ENCODE measurements around the gene RNF224.
"Not testable (repeated sequence)": the region's sequence is repeated elsewhere in the genome, so short reads cannot be mapped to it uniquely, and the experiment has no call there.

RNF224 gene

DNA sequence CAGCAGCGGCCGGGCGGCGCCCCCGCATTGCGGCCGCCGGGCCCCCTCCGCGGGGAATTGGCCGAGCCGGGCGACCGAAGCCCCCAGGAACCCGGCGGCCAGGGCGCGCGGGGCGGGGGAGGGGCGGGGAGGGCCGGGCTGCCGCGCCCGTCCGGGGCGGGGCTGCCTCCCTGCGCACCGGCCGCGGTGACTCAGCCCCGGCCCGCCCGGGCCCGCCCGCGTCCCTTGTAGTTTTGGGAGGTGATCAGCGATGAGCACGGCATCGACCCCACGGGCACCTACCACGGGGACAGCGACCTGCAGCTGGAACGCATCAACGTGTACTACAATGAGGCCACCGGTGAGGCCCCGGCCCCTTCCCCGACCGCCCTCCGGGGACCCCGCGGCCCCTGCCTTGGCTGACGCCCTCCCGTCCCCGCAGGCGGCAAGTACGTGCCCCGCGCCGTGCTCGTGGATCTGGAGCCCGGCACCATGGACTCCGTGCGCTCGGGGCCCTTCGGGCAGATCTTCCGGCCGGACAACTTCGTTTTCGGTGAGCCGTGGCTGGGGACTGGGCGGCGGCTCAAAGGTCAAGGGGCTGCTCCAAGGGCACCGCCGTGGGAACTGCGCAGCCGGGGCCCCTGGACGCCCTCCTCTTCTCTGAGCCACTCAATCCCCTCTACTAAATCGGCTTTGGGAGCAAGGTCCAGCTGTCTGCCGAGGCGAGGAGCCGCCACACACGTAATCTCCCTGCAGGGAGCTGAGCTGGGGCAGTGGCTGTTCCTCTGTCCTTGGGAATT is 14.4 kb downstream of the RNF224 start:
- DNase-seq: no peak

GRCh38 chr9:137242269-137243203 is 15.2 kb downstream of the RNF224 start:
- no peak for DNase-seq

DNA sequence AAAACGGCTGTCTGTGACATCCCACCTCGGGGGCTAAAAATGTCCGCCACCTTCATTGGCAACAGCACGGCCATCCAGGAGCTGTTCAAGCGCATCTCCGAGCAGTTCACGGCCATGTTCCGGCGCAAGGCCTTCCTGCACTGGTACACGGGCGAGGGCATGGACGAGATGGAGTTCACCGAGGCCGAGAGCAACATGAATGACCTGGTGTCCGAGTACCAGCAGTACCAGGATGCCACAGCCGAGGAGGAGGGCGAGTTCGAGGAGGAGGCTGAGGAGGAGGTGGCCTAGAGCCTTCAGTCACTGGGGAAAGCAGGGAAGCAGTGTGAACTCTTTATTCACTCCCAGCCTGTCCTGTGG is 15.9 kb downstream of the RNF224 start:
- DNase-seq: not testable (repeated sequence)

DNA sequence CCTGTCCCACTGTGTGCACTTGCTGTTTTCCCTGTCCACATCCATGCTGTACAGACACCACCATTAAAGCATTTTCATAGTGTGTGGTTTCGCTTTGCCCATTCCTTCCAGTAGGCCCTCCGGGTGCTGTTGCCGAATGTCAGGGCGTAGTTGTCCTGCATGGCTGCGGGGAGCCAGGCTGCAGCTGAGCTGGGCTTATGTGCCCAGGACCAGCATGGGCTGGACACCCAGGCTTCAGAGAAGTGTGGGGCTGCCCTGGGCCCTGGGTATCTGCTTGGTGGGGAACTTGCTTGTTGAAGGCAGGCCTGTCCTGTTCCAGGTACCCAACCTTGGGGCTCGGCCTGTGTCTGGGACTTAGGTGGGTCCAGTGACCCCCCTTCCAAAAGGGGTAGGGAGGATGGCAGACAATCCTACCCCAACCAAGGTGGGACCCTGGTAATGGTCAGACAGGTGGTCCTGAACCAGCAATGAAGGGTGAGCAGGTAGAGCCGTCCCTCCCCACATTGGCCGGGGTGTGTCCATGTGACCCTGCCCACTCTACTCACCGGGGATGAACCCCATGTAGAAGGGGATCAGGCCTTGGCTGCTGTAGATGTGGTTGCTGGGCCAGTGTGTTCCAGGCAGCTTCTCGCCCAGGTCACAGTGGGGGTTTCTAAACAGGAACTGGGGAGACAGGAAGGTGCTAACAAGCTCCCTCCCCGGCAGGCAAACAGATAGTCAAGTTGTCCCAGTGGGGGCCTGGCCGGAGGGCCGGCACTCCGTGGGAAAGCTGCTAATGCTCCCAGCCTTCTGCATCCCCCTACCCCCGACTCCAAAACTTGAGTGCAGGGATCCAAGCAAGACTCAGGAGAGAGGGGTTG is 16.6 kb downstream of the RNF224 start:
- DNase-seq: no peak

DNA sequence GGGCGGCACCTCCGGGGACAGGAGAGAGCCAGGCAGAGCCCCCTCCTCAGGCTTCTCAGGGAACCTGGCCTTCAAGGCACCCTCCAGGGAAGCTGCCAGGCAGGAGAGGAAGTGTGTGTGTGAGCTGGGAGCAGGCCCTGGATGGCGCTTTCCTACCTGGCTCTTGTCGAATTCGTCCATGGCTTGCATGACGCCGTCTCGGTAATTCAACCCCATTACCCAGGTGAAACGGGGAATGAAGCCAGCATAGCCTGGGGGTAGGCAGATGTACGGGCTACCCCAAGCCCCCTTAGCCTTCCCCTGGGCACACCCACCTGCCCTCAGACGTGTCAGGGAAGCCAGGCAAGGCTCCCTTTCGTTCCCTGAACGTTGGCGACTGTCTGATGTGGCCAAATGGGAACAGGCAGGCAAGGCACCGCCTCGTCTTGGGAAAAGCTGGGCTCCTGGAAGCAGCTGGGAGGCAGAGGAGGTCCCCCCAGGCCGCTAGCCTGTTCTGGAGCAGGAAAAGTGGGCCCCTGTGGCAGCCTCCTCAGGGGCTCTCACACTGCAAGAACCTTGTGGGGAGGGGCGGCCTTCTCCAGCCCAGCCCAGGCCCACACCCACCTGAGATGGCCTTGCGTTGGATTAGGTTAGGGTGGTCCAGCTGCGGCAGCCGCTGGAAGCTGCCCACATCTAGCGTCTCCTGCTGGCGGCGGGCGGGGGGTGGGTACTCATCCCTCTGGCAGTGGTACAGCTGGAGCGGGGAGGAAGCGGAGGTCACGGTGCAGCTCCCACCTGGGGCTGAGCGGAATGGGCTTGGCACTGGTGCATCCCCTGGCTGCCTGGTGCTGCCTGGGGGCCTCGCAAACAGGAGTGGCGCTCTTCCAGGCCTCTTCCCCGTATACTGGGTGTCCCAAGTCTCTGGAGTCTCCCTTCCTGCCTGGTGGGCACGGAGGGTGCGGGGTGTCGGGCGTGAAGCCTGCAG is 17.5 kb downstream of the RNF224 start:
- DNase-seq: no peak

DNA sequence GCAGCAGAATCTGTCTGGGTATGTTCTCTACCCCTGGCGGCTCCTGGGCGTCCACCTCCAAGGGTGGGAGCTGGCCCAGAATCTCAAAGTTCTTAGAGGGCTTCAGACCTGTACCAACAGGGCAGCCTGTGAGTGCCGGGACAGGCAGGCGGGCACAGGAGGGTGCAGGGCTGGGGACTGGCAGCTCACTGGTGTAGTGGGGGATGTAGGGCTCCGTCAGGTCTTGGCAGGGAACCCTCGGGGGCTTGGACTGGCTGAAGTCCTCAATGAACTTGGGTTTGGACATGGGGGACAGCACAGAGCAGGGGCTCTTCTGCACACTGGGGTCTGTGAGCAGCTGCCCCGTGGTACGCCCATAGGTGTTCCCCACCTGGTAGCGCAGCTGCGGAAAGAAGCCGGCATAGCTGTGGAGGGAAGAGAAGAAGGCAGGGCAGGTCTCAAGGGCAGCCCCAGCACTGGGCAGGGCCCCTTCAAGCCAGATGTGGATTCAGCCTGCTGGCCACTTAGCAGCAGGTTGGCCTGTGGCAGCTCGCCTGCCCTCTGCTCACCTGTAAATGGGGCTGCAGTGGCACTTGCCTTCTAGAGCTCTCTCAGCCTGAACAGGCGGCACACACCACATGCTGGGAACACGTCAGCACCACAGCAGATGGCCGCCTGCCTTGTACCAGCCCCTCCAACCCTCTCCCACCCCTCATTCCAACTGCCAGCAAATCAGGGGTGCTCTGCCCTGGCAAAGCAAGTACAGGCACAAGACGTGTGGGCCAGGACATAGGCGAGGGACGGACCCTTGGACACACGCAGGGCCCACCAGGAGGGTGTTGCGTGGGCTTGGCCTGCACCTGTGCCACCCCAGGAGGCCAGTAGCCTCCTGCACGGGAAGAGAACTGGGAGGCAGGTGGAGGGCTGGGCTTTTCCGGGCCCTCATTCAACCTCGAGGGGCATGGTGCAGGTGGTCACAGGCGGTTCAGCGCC is 18.4 kb downstream of the RNF224 start:
- DNase-seq: no peak

GRCh38 chr9:137247135-137247915 is 20.0 kb downstream of the RNF224 start:
- DNase-seq: no peak

DNA sequence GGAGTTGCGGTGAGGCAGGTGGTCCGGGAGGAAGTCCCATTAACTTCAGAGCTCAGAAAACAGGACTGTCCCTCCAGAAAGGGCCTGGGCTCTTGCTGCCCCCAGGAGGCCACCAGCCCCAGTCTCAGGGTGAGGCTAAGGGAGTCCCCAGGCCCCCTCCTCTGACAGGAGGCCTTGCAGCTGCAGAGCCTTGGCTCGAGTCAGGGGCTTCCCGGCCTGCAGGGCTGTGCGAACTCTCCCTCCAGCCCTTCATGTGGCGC is 20.5 kb downstream of the RNF224 start:
- no peak for DNase-seq

DNA sequence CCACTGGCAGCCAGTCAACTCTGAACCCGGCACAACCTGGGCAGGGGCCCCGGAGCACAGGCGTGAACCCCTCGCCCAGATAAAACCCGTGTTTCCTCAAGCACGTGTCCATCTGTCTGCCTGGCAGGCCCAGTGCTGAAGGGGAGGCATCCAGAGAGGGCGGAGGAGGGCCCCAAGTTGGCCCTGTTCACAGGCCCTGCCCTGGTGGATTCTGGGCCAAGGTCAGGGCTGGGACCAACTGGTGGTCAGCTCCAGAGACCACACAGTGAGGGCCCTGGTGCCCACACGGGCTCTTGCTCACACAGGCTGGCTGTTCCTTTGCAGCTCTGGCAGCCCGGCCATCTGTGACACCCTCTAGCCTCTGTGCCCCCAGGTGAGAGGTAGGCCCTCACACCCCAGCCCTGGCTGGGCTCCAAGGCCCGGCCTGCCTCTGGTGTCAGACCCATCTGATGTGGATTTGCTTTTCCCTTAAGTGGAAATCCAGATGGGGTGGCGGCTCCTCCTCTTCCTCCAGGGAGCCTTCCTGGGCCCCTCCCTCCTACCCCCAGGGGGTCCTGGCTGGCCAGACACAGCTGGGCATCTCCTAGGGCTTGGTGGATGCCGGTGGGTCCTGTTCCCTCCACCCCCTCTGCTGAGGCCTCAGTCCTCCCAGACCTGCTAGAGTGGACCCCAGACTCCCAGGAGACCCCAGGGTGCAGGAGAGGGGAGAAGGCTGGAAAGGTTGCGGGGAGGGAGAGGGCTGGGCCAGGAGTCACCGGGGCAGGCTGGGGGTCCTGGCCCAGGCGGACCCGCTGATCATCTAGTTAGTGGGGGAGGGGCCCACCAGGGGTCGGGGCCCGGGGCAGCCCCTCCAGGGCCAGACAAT is 23.3 kb downstream of the RNF224 start:
- DNase-seq: no peak

GRCh38 chr9:137251194-137251461 is 23.8 kb downstream of the RNF224 start, which contains the start of gene STPG3:
Gene STPG3 (plus strand): TSS chr9:137251286. CDS start chr9:137251287, 1 bp downstream.
- DNase-seq: no peak

GRCh38 chr9:137251490-137252268 is 24.4 kb downstream of the RNF224 start:
- DNase-seq: no peak

DNA sequence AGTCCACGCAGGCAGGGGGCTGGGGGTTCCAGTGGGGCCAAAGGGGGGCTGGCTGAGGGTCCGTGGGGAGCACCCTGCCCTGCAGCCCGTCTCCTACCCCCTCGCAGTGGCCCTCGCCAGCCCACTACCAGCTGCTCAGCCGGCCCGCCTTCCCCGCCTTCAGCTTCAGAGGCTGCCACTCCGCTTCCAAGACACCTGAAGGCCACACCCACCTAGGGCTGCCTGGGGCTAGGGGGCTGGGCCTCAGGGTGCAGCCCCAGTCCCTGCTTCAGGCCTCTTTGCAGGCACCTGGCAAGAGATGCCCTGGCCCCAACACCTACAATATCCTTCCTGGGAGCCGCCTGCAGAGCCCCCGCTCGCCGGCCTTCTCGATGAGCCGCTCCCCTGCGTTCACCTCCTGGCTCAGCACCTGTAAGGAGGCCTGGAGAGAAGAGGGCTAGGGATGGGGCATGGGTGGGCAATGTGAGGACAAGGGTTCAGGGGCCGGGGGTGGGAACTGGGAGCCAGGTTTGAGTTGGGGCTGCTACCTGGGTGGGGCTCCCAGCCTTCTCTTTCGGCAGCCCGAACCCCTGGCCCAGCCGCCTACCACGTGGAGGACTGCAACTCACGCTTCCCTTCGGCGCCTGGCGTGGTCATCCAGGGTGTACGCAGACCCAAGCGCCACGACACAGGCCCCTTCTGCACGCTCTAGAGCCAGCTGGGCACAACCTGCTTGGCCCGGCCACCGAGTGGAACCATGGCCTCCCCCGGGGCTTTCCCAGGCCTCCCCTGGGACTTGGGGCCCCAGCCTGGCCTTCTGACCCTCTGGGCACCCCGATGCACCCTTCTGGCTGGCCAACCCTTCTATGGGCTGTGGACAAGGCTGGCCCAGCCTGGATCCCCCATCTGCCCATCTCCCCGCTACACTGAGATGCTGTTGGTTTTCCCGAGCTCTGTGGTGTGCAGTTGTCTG is 25.5 kb downstream of the RNF224 start:
- peak; percentile 78 for DNase-seq

- DNase-seq: no peak
These were observed 26.7 kb downstream of the RNF224 start for GRCh38 chr9:137253717-137254623.

DNA sequence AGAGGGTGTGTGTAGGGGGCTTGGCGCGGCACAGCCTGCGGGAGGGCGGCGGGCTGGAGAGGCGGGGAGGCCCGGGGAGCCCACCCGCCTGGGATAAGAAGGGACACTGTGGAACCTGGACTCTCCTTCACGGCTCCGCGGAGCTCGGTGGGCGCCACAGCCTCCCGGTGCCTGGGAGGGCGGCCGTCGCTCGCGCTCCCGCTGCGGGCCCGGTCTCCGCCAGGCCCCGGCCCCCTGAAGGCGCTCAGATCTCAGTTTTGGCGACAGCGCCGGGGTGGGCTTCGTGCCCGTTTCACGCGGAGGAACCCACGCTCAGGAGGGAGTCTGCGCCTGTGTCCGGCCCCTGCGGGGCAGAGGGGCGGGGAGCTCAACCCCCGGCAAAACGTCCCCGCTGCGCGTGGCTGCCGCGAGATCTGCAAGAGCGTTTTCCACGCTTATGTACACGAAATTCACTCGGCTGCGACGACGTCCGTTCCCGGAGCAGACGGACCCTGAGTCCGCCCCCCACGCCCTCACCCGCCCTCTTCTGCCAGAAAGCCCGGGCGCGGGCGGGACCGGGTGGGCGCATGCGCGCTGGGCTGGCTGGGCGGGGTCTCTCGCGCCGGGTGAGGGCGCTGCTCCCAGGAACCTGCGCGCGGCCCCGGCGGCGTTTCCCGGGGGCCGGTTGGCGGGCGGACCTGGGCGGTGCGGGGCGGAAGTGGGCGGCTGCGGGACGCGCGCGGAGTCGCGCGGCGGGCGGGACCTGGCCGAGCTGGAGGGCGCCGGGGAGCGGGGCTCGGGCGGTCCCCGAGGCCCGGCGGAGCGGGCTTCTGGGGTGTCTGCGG is 27.5 kb downstream of the RNF224 start, which contains the start of gene NELFB:
NELFB (plus strand) TSS at position 704 of the 824 bp plus-strand sequence.
- DNase-seq: peak; percentile 93
